CD4-positive, alpha-beta memory T cell (primary cell): ENCODE measurements around the gene RNF126. TPM values are rescaled to one million over a fixed set of nuclear protein-coding genes. Genes with fewer than 3 reads are reported as not detected.
"Not testable (repeated sequence)": the region's sequence is repeated elsewhere in the genome, so short reads cannot be mapped to it uniquely, and the experiment has no call there.

Experiments
- CTCF ChIA-PET: fragments of 350-600 bp; sonication (Branson Sonifier 250); formaldehyde crosslinking; loops from one replicate; lab custom pipeline; 2021; ENCODE audit warnings: inconsistent platforms; ENCODE audit not compliant: partially characterized antibody; lab: Charles Lee
- POLR2A ChIA-PET: fragments of 350-600 bp; sonication (Branson Sonifier 250); formaldehyde crosslinking; loops from one replicate; lab custom pipeline; 2021; ENCODE audit not compliant: partially characterized antibody; lab: Charles Lee
- DNase-seq, 5 donors: peaks; one replicate each; pipeline versions ENCODE4 v3.0.0 to v3.0.0-alpha.2; 2020 to 2022; ENCODE audit warnings: mixed read lengths in 1 of 5
- H3K27ac ChIP-seq: one replicate; pipeline ENCODE4 v1.7.0; 2013; ENCODE audit warnings: low read depth, low read length
- H3K27me3 ChIP-seq: 2 replicates; pipeline ENCODE4 v1.7.0; 2013; ENCODE audit warnings: mild to moderate bottlenecking, low read length, moderate library complexity; ENCODE audit not compliant: insufficient read depth
- H3K36me3 ChIP-seq: 2 replicates; pipeline ENCODE4 v1.7.0; 2013; ENCODE audit warnings: mild to moderate bottlenecking, low read length, moderate library complexity; ENCODE audit not compliant: insufficient read depth
- H3K4me1 ChIP-seq: 2 replicates; pipeline ENCODE4 v1.7.0; 2013; ENCODE audit warnings: mild to moderate bottlenecking, low read length, moderate library complexity; ENCODE audit not compliant: insufficient read depth
- H3K4me3 ChIP-seq, 2 donors: one replicate each; pipeline ENCODE4 v1.7.0; 2013; ENCODE audit warnings: low read length in 2 of 2, mild to moderate bottlenecking in 1 of 2
- H3K9me3 ChIP-seq, 2 donors: one replicate each; pipeline ENCODE4 v1.7.0; 2013; ENCODE audit warnings: low read length in 2 of 2, control low read depth in 1 of 2; ENCODE audit not compliant: control insufficient read depth in 1 of 2
- H3K27ac Mint-ChIP-seq, 7 donors: one replicate each; pipeline ENCODE4 v1.8.0; 2020 to 2021; ENCODE audit warnings: mixed read lengths in 7 of 7, mild to moderate bottlenecking in 6 of 7, inconsistent platforms in 3 of 7, moderate library complexity in 3 of 7
- H3K27me3 Mint-ChIP-seq, 2 donors: one replicate each; pipeline ENCODE4 v1.8.0; 2020 to 2021; ENCODE audit warnings: mixed read lengths in 2 of 2
- H3K36me3 Mint-ChIP-seq, 2 donors: one replicate each; pipeline ENCODE4 v1.8.0; 2020 to 2021; ENCODE audit warnings: mixed read lengths in 2 of 2, inconsistent platforms in 1 of 2, mild to moderate bottlenecking in 1 of 2
- H3K4me1 Mint-ChIP-seq, 4 donors: one replicate each; pipeline ENCODE4 v1.8.0; 2020 to 2021; ENCODE audit warnings: mixed read lengths in 4 of 4, mild to moderate bottlenecking in 1 of 4
- H3K4me3 Mint-ChIP-seq, 8 donors: one replicate each; pipeline ENCODE4 v1.8.0; 2020 to 2021; ENCODE audit warnings: mixed read lengths in 8 of 8, mild to moderate bottlenecking in 7 of 8, moderate library complexity in 6 of 8, inconsistent platforms in 3 of 8
- H3K9me3 Mint-ChIP-seq, 8 donors: one replicate each; pipeline ENCODE4 v1.8.0; 2020 to 2021; ENCODE audit warnings: mixed read lengths in 8 of 8, mild to moderate bottlenecking in 5 of 8, inconsistent platforms in 3 of 8, moderate library complexity in 1 of 8
- intact Hi-C: fragments of 100-400 bp; cut with micrococcal nuclease; formaldehyde crosslinking; loops from one replicate; pipeline ENCODE4 v1.15.1; 2023
- polyA plus RNA-seq, 2 donors: library from polyadenylated mRNA; unstranded; fragments of 300-500 nt; fragmentation: Illumina TruSeq; gene quantifications; one replicate each; pipeline ENCODE4 v1.2.3, GENCODE V29; 2021
- total RNA-seq, 2 experiments: library from RNA; stranded (reverse); gene quantifications; one replicate each; pipeline ENCODE4 v1.2.3, GENCODE V29; 2021

RNF126 gene
- total and polyA plus RNA-seq, 4 experiments from 2014 or later = 82.3 to 112 (median 100) TPM

DNA sequence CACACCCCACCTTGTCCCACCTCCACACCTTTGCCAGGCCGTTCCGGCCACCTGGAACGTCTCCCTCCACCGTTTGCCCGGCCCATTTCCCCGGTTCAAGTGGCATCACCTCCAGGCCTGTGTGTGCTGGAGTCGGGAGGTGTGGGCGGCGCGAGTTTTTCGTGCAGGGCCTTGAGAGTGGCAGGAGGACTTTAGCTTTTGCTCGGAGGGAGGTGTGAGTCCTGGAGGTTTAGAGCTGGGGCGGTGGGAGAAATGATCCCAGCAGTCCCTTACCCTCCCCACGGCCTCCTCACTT is 41.4 kb upstream of the RNF126 start:
- Histone ChIP-seq H3K4me3 (no peak overlapping the region), H3K27ac (no peak overlapping the region), H3K36me3 (no peaks in the 10 kb centered on the region), H3K9me3 (no peaks in the 10 kb centered on the region), H3K27me3 (no peaks in the 10 kb centered on the region), H3K4me1 (peaks cover 7% of the 10 kb centered on the region)
- CTCF ChIA-PET = no interaction called here
- peaks cover 10 to 17% of the 10 kb centered on the region in 2 donors for H3K27me3 Mint-ChIP-seq
- H3K9me3 Mint-ChIP-seq = peaks cover 0 to 8% (median 0%) of the 10 kb centered on the region in 8 donors
- no peak overlapping the region for H3K27ac Mint-ChIP-seq
- intact Hi-C loops = no loop called here
- peak overlapping the region in 1 of 8 donors; percentile 44 for H3K4me3 Mint-ChIP-seq
- DNase-seq = no peak
- H3K4me1 Mint-ChIP-seq = peaks cover 4 to 14% (median 8%) of the 10 kb centered on the region in 4 donors
- POLR2A ChIA-PET = no interaction called here
- no peaks in the 10 kb centered on the region for H3K36me3 Mint-ChIP-seq

DNA sequence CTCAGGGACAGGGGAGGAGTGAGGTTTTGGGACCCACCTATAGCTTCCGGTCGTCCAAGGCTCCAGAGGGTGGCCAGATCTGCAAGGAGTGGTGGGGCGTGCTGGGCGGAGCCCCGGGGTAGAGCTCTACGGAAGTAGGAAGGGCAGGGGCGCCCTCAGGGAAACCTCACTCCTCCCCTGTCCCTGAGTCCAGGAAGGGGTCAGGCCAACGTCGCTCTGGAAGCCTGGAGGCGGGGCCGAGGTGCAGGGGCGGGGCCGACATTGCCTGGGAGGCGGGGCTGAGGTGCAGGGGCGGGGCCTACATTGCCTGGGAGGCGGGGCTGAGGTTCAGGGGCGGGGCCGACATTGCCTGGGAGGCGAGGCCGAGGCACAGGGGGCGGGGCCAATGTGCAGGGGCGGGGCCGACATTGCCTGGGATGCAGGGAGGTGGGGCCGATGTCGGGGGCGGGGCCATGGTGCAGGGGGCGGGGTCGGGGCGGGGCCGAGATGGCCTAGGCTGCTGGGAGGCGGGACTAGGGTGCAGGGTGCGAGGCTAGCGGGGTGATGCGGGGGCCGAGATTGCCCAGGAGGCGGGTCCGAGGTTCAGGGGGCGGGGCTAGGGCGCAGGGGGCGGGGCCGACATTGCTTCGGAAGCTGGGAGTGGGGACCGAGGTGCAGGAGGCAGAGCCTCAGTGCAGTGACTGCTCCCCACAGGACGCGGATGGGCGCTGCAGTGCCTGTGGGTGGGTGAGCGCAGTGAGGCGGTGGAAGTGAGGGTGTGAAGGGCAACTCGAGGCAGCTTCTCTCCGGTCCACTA is 40.8 kb upstream of the RNF126 start:
- Mint-ChIP-seq H3K27ac (peak overlapping the region in 1 of 7 donors; percentile 48), H3K27me3 (peaks cover 10 to 17% of the 10 kb centered on the region in 2 donors), H3K4me1 (peaks cover 4 to 14% (median 8%) of the 10 kb centered on the region in 4 donors), H3K4me3 (peak overlapping the region in 4 of 8 donors; percentile 23 to 64 (median 45)), H3K9me3 (peaks cover 0 to 8% (median 0%) of the 10 kb centered on the region in 8 donors), H3K36me3 (no peaks in the 10 kb centered on the region)
- Histone ChIP-seq H3K27ac (no peak overlapping the region), H3K4me3 (no peak overlapping the region), H3K9me3 (no peaks in the 10 kb centered on the region), H3K36me3 (no peaks in the 10 kb centered on the region), H3K27me3 (no peaks in the 10 kb centered on the region), H3K4me1 (peaks cover 7% of the 10 kb centered on the region)
- ChIA-PET CTCF (no interaction called here), POLR2A (interaction anchor here (1.1 kb wide), 1 partner anchor 24 kb away, joined by 6 read pairs; no protein-coding TSS in a partner anchor)
- peak; percentile 44 to 69 (median 48) for DNase-seq
- intact Hi-C loops = loop anchor here (2.0 kb wide), 1 partner anchor 23 kb away; no protein-coding TSS in a partner anchor

DNA sequence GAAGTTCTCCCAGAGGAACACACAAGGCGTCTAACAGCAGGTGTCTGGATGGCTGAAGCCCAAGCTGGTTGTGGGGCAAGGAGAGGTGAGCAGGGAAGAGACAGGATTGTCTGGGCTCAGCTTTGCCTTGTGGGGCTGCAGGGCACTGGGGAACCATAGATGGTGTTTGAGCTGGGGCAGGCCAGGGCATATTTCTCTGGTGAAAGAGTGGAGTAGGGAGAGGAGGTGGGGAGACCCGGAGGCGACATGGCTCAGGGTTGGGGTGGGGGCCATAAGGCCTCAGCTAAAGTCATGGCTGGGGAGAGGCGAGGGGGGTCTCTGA is 40.3 kb upstream of the RNF126 start:
- Mint-ChIP-seq H3K36me3 (no peaks in the 10 kb centered on the region), H3K4me3 (peak overlapping the region in 4 of 8 donors; percentile 23 to 59 (median 50)), H3K4me1 (peaks cover 4 to 14% (median 8%) of the 10 kb centered on the region in 4 donors), H3K27ac (peak overlapping the region in 3 of 7 donors; percentile 48 to 78 (median 69)), H3K27me3 (peaks cover 10 to 17% of the 10 kb centered on the region in 2 donors), H3K9me3 (peaks cover 0 to 9% (median 0%) of the 10 kb centered on the region in 8 donors)
- intact Hi-C loops = loop anchor here (2.0 kb wide), 1 partner anchor 22 kb away; no protein-coding TSS in a partner anchor
- DNase-seq = no peak
- Histone ChIP-seq H3K36me3 (no peaks in the 10 kb centered on the region), H3K4me3 (no peak overlapping the region), H3K4me1 (peaks cover 7% of the 10 kb centered on the region), H3K27ac (no peak overlapping the region), H3K27me3 (no peaks in the 10 kb centered on the region), H3K9me3 (no peaks in the 10 kb centered on the region)
- POLR2A ChIA-PET = interaction anchor here (1.1 kb wide), 1 partner anchor 23 kb away, joined by 6 read pairs; no protein-coding TSS in a partner anchor
- CTCF ChIA-PET = no interaction called here

DNA sequence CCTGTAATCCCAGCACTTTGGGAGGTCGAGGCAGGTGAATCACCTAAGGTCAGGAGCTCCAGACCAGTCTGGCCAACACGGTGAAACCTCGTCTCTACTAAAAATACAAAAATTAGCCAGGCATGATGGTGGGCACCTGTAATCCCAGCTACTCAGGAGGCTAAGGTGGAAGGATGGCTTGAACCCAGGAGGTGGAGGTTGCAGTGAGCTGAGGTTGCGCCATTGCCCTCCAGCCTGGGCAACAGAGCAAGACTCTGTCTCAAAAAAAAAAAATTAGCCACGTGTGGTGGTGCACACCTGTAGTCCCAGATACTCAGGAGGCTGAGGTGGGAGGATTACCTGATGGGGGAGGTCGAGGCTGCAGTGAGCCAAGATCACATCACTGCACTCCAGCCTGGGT is 39.8 kb upstream of the RNF126 start:
- DNase-seq, H3K27me3 ChIP-seq, H3K36me3 Mint-ChIP-seq, POLR2A ChIA-PET, H3K4me1 ChIP-seq, H3K36me3 ChIP-seq, H3K9me3 Mint-ChIP-seq, H3K27ac ChIP-seq, H3K9me3 ChIP-seq, CTCF ChIA-PET, H3K4me3 ChIP-seq: not testable (repeated sequence)
- Mint-ChIP-seq H3K4me1 (peaks cover 4 to 14% (median 8%) of the 10 kb centered on the region in 4 donors), H3K27me3 (peaks cover 12 to 16% of the 10 kb centered on the region in 2 donors), H3K27ac (peak overlapping the region in 2 of 7 donors; percentile 69 to 76), H3K4me3 (peak overlapping the region in 3 of 8 donors; percentile 15 to 59 (median 54))
- intact Hi-C loops = loop anchor here (2.0 kb wide), 1 partner anchor 22 kb away; no protein-coding TSS in a partner anchor

GRCh38 chr19:699885-700284 is 36.9 kb upstream of the RNF126 start:
- H3K36me3 ChIP-seq, H3K4me3 ChIP-seq, DNase-seq, H3K27ac ChIP-seq, H3K9me3 Mint-ChIP-seq, POLR2A ChIA-PET, H3K4me3 Mint-ChIP-seq, H3K27me3 ChIP-seq, H3K9me3 ChIP-seq, H3K36me3 Mint-ChIP-seq, intact Hi-C loops, H3K27ac Mint-ChIP-seq: not testable (repeated sequence)
- CTCF ChIA-PET = interaction anchor here (0.8 kb wide), 1 partner anchor 9 kb away, joined by 3 read pairs; no protein-coding TSS in a partner anchor
- peaks cover 12% of the 10 kb centered on the region for H3K4me1 ChIP-seq
- peaks cover 4 to 14% (median 8%) of the 10 kb centered on the region in 4 donors for H3K4me1 Mint-ChIP-seq
- peaks cover 4 to 15% of the 10 kb centered on the region in 2 donors for H3K27me3 Mint-ChIP-seq

DNA sequence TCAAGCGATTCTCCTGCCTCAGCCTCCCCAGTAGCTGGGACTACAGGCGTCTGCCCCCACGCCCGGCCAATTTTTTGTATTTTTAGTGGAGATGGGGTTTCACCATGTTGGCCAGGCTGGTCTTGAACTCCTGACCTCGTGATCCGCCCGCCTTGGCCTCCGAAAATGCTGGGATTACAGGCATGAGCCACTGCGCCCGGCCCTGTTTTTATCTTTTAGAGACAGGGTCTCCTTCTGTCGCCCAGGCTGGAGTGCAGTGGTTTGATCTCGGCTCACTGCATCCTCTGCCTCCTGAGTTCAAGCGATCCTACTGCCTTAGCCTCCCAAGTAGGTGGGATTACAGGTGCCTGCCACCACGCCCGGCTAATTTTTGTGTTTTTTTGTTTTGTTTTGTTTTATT is 35.5 kb upstream of the RNF126 start:
- CTCF ChIA-PET, H3K9me3 ChIP-seq, H3K27ac ChIP-seq, H3K4me3 ChIP-seq, H3K36me3 ChIP-seq, H3K4me1 ChIP-seq, H3K36me3 Mint-ChIP-seq, H3K4me3 Mint-ChIP-seq, H3K27me3 ChIP-seq, H3K27ac Mint-ChIP-seq, H3K9me3 Mint-ChIP-seq, POLR2A ChIA-PET, DNase-seq, intact Hi-C loops: not testable (repeated sequence)
- Mint-ChIP-seq H3K4me1 (peaks cover 4 to 12% (median 6%) of the 10 kb centered on the region in 4 donors), H3K27me3 (peaks cover 6 to 16% of the 10 kb centered on the region in 2 donors)

DNA sequence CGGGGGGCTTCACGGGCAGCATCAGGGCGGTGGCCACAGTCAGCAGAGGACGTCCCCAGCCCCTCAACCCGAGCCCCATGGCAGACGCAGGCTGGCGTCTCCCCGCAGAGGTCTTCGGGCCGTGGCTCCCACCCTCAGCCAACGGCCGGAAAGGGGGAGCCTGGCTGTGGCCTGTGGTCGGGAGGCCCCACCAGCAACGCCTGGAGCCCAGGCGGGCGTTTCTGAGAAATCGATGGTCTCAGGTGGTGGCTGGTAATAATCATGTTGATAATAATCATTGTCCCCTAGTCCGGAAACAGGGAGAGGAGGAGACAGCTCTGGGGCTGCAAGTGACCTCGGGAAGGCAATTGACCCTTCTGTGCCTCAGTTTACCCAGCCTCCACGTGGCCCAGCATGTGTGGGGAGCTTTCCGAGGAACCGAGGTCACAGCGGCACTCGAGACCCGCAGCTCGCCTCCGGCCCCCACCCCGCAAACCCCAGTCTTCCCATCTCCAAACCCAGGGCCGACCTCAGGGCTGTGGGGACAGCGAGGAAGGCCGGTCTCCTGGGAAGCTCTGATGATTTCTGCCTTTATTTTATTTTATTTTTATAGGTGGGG is 32.4 kb upstream of the RNF126 start, which contains the start of gene PRSS57:
Gene PRSS57 (minus strand): TSS at position 101 of the 598 bp plus-strand sequence. CDS start 22 bp downstream, at position 79.
- Mint-ChIP-seq H3K4me3 (peak within 1 kb of the TSS in 3 of 8 donors; percentile 41 to 57 (median 57)), H3K27ac (no peak within 1 kb of the TSS)
- POLR2A ChIA-PET = no interaction called here

More for the DNA sequence above, 32.4 kb upstream of the RNF126 start, which contains the start of gene PRSS57:
- intact Hi-C loops = no loop called here
- CTCF ChIA-PET = no interaction called here
- no peak within 1 kb of the TSS for H3K27ac ChIP-seq
- DNase-seq = no peak
- H3K4me1 ChIP-seq = peaks cover 5% of the 10 kb centered on the region
- H3K36me3 Mint-ChIP-seq = no peaks in the 10 kb centered on the region
- H3K27me3 ChIP-seq = no peaks in the 10 kb centered on the region
- H3K9me3 ChIP-seq = no peaks in the 10 kb centered on the region
- no peaks in the 10 kb centered on the region for H3K36me3 ChIP-seq
- H3K4me3 ChIP-seq = no peak within 1 kb of the TSS
- peaks cover 0 to 1% (median 0%) of the 10 kb centered on the region in 8 donors for H3K9me3 Mint-ChIP-seq
- H3K4me1 Mint-ChIP-seq = no peaks in the 10 kb centered on the region
- peaks cover 5 to 8% of the 10 kb centered on the region in 2 donors for H3K27me3 Mint-ChIP-seq
